GM18868 (cell line): Measurements from ENCODE around the gene APAF1.

Experiments used
- ATAC-seq: cut with Tn5 transposase; IDR thresholded peaks from one replicate; pipeline ENCODE4 v1.9.1; 2021; ENCODE audit warnings: mild to moderate bottlenecking, moderate library complexity; ENCODE audit not compliant: unreplicated experiment

Gene APAF1

GRCh38 chr12:98669751-98670150, 24.7 kb downstream of the APAF1 start:
- no peak for ATAC-seq

GRCh38 chr12:98671459-98671858, 26.4 kb downstream of the APAF1 start:
- no peak for ATAC-seq

GRCh38 chr12:98674841-98675240, 29.8 kb downstream of the APAF1 start:
- no peak for ATAC-seq

GRCh38 chr12:98678236-98678945, 33.3 kb downstream of the APAF1 start:
- no peak for ATAC-seq

- no peak for ATAC-seq
Observed at GRCh38 chr12:98678946-98679610, 34.0 kb downstream of the APAF1 start.

GRCh38 chr12:98679611-98680005, 34.5 kb downstream of the APAF1 start:
- ATAC-seq = no peak

GRCh38 chr12:98684199-98684598, 39.1 kb downstream of the APAF1 start:
- ATAC-seq = no peak

- no peak for ATAC-seq
Observed at GRCh38 chr12:98686603-98687002, 41.5 kb downstream of the APAF1 start.

GRCh38 chr12:98691351-98691750, 46.3 kb downstream of the APAF1 start:
- ATAC-seq = no peak

- no peak for ATAC-seq
Observed at GRCh38 chr12:98696036-98696646, 51.1 kb downstream of the APAF1 start.

GRCh38 chr12:98697209-98697608, 52.1 kb downstream of the APAF1 start:
- ATAC-seq = no peak

- ATAC-seq = peak; percentile 96
Observed at GRCh38 chr12:98698603-98699463, 53.7 kb downstream of the APAF1 start.

GRCh38 chr12:98699586-98699985, 54.5 kb downstream of the APAF1 start:
- no peak for ATAC-seq

- no peak for ATAC-seq
Observed at GRCh38 chr12:98701166-98701565, 56.1 kb downstream of the APAF1 start.

- ATAC-seq = no peak
Observed at GRCh38 chr12:98709022-98709421, 63.9 kb downstream of the APAF1 start.

- ATAC-seq = no peak
Observed at GRCh38 chr12:98714426-98714825, 69.3 kb downstream of the APAF1 start.

GRCh38 chr12:98719515-98720504, 74.7 kb downstream of the APAF1 start:
- ATAC-seq = peak; percentile 52

- no peak for ATAC-seq
Observed at GRCh38 chr12:98721204-98721702, 76.2 kb downstream of the APAF1 start.

GRCh38 chr12:98724384-98725155, 79.5 kb downstream of the APAF1 start:
- ATAC-seq = no peak
